Smooth muscle cell of the brain vasculature (primary cell): ENCODE data around the gene SERPINA3.
"Not testable (repeated sequence)": the region's sequence is repeated elsewhere in the genome, so short reads cannot be mapped to it uniquely, and the experiment has no call there.

Source experiments
- DNase-seq: peaks from one replicate; pipeline ENCODE4 v3.0.0-alpha.2; 2012; ENCODE audit warnings: low read depth, low spot score

SERPINA3 gene

DNA sequence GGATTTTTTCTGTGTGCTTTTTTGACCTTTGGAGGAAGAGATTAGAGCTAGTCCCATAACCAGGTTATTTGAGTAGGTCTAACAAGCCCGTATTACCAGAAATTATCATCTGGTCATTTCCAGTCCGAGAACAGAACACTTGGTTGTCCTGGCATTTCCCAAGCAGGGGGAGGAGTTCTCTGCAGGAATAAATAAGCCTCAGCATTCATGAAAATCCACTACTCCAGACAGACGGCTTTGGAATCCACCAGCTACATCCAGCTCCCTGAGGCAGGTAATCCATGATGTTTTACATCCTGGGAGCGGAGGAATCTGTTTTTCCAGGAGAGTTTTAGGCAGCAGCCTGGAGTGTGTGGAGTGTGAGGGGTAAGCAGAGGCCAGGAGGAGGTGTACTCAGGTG, at the start of gene SERPINA3:
Gene SERPINA3, plus strand, starts transcription at position 218 of the 400 bp plus-strand sequence. CDS start 2,051 bp downstream, outside the sequence.
- no peak for DNase-seq

DNA sequence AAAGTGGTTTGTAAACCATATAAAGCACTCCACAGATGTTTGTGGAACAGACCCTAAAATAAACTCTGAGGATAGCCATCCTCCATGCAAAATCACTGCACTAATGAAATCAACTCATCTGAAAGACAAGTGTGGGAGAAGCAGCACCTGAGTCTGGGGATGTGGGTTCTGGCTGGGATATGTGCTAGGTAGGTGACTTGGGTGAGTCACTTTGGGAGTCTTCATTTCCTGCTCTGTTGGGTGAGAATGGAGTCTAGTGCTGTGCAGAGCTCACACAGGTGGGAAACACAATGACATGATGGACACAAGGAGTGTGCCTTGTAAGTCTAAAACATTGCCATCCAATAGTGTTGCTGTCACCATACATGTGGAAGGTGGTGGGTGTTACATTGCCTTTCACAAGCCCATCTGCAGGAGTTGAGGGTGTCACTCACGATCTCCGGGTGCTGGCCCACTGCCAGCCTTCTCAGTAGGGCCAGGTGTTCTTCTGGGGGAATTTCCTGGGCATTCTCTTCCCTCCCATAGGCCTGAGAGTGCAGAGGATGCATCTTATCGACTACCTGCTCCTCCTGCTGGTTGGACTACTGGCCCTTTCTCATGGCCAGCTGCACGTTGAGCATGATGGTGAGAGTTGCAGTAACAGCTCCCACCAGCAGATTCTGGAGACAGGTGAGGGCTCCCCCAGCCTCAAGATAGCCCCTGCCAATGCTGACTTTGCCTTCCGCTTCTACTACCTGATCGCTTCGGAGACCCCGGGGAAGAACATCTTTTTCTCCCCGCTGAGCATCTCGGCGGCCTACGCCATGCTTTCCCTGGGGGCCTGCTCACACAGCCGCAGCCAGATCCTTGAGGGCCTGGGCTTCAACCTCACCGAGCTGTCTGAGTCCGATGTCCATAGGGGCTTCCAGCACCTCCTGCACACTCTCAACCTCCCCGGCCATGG, 49.0 kb upstream of the SERPINA3 start:
- no peak for DNase-seq

DNA sequence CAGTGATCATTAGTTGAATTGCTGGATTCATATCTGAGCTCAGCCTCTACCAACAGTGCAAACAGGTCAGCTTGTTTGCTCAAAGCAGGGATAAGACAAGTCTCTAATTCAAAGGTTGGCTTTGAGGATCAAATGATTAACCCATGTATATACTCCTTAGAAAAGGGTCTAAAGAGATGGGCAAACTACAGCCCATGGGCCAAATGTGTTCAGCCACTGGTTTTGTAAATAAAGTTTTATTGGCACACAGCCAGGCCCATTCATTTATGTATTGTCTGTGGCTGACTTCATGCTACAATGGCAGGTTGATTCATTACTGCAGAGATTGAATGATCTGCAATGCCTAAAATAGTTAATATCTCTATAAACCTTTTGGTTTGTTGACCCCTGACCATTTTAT, 47.8 kb upstream of the SERPINA3 start:
- no peak for DNase-seq

DNA sequence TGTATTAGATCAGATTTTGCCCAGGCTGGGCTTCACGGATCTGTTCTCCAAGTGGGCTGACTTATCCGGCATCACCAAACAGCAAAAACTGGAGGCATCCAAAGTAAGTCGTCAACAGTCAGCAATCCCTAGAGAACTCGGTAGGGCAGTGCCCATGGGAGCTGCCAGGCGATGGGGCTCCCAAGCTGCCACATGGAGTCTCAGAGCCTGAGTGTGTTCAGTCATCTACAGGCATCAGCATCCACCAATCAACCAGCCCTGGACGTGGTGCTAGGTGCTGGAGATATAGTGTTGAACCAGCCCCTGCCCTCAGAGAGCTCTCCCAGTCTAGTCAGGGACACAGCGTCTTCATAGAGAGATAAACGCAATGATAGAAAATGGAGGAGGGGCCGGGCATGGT, 44.0 kb upstream of the SERPINA3 start:
- no peak for DNase-seq

DNA sequence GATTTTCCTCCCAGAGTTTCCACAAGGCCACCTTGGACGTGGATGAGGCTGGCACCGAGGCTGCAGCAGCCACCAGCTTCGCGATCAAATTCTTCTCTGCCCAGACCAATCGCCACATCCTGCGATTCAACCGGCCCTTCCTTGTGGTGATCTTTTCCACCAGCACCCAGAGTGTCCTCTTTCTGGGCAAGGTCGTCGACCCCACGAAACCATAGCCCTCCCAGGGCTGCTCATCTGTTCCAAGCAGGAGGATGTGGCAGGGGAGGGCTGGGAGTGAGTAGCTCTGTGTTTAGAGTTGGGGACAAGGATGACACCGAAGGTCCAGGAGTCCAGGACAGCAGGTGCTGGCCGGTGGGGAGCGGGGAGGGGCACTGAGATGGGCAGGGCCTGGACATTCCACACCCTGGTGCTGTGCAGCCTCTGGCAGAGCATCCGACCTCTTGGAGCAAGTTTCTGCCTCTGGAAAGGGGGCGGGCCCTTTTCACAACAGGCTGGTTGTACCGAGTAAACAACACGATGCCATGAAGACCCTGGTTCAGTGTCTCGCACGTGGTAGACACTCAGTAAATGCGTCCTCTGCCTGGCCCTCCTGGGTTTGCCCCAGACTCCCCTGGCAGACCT, 42.7 kb upstream of the SERPINA3 start:
- DNase-seq, result no peak

DNA sequence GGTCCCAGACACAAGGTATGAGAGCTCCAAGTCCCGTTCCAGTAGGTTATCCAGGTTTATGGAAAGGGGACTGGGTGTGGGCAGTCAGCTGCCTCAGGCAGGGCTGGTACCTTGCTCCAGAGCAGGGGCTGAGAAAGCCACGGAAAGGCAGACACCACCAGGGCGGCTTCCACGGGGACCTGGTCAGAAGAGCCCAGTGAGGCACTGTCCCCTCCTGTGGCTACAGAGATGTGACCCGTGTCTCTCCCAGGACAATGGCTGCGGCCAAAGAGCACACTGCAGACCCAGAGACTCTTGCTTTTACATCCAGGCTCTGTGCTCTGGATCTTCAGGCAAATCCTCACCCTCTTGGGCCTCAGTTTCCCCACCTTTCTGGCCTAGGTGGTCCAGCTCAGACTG, 42.2 kb upstream of the SERPINA3 start:
- no peak for DNase-seq

DNA sequence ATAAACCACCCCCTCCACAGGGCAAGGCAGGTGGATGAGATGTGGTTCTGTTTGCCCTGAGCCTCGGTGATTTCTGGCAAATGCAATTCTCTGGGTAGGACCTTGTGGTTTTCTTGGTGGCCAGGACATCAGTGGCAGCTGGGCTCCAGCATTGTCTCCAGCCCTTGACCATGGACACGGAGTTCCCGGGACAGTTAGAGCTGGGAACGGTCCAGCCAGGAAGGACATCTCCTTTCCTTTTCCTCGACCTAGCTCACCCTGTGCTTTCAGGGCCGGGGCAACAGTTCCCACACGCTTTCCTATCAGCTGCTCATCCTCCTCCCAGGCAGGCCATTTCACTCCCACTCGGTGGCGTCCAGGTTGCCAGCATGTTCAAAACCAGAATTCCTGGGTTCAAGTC, 41.8 kb upstream of the SERPINA3 start:
- no peak for DNase-seq

DNA sequence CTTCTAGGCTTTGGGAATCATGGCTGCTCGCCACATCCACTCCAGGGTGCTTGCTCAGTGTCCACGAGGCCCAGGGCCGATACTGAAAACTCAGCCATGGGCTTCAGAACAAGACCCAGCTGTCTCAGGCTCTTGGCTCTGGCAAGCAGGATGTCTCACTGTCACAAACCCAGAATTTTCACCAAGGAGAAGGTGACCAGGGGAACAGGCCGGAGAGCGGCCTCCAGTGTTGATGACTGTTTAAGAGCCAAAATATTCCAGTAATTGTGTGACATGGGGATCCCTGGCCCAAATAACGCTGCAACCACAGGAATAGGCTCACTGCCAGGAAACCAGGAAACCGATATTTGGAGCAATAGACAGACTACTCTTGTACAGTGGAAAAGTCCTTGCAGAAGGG, 40.8 kb upstream of the SERPINA3 start:
- no peak for DNase-seq

DNA sequence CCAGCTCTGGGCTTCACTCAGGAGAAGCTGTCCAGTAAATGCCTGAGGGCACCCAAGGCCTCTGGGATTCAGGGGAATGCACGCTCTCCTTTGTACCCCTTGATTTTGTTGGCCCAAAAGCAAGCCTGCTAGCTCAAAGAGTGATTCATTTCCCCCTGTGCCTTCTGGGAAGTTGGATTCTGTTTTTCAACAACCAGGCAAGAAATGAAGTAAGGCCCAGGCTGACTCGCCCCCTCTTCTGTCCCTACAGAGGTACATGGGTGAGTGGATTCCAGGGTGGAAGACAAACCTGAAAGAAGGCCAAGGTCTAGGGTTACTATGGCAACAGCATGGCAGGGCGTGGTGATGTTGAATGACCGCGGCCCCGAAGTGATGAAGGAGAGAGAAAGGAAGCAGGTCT, 40.2 kb upstream of the SERPINA3 start:
- DNase-seq, result no peak

DNA sequence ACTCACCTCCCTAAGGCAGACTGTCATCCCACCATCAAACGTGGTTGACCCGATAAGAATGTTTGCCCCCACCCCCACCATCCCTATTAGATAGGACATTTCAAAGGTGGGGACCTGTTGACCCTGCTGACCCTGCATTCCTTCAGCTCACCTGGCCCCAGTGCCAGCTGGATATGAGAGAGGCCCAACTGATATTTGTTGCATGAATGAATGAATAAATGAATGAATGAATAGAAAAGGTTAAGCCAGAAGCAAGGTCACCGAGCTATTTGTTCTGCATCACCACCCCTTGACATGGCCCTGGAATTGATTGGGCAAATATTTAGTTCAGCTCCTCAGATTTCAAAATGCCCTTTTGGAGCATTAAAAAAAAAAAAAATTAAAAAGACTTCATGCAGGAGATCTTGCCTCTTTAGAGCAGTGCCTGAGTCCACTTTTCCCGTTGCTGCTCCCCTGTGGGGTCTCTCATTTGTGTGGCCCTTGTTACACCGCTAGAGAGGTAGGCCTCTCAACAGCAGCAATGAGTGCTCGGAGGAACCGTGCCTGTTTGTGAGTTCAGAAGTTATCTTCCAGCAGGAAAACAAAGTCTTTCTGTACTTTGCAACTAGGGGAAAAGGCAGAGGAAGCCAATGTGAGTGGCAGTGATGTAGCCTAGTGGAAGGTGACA, 39.4 kb upstream of the SERPINA3 start:
- no peak for DNase-seq

DNA sequence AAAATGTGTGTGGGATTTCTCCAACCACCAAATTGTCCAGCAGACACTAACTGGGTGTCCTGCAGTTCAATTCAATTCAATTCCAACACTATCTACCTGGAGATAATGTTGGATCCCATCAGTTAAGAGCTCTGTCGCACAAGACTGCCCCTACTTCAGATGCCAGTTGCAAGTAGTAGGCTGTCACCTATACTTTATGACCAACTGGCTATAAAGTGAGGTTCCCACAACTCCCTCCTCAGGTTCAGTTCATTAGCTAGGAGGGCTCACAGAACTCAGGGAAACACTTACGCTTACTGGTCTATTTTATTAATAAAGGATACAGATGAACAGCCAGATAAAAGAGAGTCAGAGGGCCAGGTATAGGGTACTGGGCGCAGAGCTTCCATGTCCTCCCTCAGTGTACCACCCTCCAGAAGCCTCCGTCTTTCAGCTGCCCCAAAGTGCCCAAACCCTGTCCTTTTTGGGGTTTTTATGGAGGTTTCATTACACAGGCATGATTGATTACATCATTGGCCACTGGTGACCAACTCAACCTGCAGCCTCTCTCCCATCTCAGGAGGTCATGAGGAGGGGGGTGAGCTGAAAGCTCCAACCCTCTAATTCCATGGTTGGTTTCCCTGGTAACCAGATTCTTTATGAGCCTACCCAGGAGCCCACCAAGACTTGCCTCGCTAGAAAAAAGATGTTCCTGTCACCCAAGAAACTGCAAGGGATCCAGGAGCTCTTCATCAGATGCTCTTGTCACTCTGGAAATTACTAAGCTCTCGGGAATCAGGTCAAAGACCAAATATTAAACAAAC, 38.5 kb upstream of the SERPINA3 start:
- no peak for DNase-seq

DNA sequence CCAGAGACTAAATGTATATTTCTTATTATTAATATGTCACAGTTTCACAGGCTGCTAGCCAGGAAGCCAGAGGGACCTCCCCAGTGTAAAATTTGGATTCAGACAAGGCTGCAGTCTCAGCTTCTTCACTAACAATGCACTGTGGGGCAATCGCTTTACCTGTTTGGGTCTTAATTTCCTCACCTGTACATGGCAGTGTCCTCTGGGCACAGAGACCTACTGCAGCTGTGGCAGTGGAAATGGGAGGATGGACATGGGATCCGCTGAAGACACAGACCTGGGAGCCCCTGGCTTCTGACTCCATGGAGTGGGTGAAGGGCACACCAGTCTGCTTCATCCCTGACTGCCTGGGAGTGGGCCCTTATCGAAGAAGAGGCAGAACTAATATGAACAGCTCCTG, 37.9 kb upstream of the SERPINA3 start:
- DNase-seq, result no peak

DNA sequence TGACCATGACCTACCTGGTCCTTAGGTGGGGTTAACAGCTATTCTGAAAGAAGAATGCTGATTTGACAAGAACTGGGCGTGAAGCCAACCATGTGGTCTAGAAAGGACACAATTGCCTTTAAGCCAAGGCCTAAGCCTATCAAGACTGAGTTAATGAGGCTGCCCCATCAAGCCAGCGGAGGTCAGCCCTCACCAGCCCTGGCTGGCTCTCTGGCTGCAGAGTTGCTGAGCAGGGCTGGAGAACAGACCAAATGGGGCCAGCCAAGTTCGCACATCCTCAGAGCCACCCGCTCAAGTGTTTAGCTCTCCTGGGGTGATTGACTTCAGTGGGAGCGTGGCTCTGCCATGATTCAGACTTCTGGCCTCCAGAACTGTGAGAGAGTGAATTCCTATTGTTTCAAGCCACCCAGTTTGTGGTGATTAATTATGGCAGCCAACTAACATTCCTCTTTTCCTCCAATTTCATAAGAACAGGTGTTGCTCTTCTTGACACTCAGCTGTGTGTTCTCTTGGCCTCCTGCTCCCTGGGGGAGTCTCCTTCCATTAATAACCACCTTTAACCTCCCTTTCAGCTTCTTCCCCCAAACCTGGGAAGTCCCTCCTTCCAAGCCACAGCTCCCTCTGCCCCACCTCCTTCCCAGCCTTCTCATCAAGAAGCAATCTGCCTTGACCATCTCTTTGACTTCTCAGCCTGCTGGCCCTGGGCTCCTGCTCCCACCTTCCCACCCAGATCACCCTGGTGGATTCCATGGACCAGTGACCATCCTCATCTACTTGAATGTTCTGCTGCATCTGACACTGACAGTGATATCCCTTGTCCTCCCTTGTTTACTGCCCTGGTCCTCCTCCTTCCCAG, 36.2 kb upstream of the SERPINA3 start:
- no peak for DNase-seq

DNA sequence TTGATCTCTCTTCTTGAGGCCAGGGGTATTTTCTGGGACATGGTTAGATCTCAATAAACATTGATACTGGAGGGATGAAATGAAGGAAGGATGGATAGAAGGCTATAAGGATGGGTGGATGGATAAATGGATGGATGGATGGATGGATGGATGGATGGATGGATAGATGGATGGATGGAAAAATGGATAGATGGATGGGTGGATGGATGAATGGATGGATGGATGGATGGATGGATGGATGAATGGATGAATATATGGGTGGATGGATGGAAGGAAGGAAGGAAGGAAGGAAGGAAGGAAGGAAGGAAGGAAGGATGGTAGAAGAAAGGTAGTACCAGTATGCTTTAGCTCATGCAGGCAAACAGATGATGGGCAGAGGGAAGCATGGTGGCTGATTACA, 34.7 kb upstream of the SERPINA3 start:
- DNase-seq, result not testable (repeated sequence)

DNA sequence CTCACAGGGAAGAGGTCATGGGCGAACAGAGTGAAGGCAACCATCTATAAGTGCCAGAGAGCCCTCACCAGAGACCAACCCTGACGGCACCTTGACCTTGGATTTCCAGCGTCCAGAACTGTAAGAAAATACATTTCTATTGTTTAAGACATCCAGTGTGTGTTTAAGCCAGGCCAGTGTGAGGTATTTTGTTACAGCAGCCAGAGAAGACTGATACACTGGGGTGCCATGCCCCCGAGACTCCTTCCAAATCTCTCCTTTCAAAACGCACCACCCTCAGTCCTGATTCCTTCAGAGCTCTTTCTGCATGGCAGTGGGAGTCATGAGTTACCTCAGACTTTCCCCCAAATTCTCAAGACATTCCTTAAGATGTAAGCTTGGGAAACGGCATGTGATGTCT, 33.5 kb upstream of the SERPINA3 start:
- DNase-seq, result no peak

DNA sequence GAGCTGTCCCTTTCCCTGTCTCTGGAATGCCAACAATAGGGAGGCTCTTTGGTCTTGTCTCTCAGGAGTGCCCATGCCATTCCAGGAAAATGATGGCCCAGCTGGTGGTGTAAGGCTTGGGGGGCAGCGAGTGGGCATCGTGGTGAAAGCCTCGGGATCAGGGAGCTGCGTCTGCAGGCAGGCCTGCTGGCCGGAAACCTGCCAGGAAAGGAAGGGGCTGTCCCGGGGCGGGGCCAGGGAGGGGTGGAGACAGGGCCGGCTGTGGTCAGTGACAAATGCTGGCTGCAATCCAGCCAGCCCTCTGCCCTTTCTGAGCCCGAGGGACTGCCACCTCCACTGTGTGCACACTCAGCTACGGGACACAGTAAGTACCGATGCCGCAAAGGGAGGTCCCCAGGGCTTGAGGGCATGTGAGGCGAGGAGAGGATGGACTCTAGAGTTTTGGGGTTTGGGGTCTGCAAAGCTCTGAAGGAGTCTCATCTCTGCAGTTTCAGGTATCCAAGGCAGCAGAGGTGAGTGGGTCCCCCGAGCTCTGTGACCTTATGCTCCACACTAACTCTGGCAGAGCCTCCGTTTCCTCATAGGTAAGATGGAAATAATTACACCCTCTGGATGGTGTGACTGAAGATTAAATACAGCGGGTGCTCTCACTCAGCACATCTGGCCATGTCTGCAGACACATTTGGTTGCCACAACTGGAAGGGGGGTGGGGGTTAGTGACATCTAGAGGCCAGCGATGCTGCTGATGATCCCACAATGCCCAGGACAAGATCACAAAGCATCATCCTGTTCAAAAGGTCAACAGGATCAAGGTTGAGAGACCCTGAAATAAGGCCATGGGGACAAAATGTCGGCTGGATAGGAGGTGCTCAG, 30.8 kb upstream of the SERPINA3 start, which contains the start of gene SERPINA5:
Gene SERPINA5, plus strand, starts transcription at position 300 of the 873 bp plus-strand sequence. CDS start 5,937 bp downstream, outside the sequence.
- no peak for DNase-seq

DNA sequence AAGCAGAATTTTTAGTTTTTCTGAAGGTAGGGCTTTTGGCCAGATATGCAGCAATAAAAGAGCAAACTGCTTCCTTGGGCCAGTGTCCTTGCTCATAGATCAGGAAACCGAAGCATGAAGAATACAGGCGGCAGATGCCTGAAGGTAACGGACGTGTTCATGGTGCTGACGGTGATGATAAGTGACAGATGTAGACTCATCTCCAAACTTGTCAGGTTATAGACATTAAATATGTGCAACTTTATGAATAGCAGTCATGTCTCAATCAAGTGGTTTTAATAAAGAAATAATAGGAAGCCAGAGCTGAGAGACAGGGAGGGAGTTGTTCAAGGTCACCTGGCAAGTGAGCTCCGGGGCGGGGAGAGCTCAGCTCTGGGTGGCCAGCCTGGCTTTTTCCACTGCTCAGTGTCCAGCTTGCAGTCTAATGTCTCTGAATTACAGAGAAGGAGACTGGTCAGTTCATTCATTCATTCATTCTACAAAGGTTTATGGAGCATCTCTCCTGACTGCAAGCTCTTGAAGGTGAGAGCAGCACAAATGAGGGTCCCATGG, 29.9 kb upstream of the SERPINA3 start:
- DNase-seq, result no peak

DNA sequence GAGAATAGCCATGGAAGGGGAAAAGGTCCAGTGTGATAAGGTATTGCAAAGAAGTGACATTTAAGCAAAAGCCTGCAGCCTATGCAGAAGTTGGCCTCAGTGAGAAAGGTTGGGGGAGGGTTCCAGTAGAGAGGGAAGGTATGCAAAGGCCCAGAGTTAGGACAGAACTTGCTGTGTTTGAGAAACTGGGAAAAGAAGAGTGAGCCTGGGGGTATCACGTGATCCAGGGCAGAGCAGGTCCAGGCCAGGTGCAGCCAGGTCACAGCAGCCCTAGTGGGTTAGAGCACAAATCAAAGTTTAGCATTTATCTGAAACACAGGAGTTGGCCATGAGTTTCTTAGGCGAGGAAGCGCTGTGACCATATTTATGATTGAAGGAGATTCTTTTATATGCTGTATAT, 29.3 kb upstream of the SERPINA3 start:
- no peak for DNase-seq

DNA sequence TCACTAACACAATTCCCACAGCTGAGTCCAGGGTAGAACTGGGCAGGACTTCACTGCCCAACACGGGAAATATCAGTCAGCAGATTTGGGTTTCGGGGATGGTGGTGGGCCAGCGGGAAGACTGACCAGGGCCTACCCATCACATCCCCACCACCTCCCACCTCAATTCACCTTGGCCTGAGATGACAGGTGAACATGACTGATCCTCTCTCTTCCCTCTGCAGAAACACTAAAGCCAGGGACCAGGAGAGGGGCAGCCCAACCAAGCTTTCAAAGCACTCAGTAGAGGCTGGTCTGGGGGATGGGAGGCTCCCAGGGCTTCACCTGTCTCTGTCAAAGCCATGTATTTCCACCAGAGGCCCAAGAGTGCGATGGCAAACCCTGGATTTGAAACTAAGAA, 28.6 kb upstream of the SERPINA3 start:
- no peak for DNase-seq
